ENCODE results near the gene WNT11.
"Not testable (repeated sequence)": the region's sequence is repeated elsewhere in the genome, so short reads cannot be mapped to it uniquely, and the experiment has no call there.

WNT11 gene

DNA sequence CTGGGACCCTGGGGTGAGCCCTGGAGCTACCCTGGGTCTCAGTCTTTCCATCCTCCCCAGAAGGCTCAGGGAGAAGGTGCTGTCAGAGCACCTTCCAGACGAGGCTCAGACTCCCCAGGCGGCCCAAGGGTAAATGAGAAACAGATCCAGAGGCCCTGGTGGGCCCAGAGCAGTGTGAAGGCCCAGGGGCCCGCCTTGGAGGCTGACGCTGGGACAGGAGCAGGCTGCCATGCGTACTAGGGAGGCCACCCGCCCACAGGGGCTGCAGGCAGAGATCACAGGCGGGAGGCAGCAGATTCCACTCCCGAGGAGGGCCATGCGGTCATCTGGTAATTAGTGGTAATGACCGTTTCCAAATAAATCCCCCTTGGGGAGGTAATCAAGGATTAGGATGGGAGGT lies 5.2 kb downstream of the WNT11 start:
- no peak for DNase-seq

GRCh38 chr11:76200006-76200940 lies 6.0 kb downstream of the WNT11 start:
- no peak for DNase-seq

- not testable (repeated sequence) for DNase-seq
Observed at GRCh38 chr11:76198691-76199090, 7.6 kb downstream of the WNT11 start.

DNA sequence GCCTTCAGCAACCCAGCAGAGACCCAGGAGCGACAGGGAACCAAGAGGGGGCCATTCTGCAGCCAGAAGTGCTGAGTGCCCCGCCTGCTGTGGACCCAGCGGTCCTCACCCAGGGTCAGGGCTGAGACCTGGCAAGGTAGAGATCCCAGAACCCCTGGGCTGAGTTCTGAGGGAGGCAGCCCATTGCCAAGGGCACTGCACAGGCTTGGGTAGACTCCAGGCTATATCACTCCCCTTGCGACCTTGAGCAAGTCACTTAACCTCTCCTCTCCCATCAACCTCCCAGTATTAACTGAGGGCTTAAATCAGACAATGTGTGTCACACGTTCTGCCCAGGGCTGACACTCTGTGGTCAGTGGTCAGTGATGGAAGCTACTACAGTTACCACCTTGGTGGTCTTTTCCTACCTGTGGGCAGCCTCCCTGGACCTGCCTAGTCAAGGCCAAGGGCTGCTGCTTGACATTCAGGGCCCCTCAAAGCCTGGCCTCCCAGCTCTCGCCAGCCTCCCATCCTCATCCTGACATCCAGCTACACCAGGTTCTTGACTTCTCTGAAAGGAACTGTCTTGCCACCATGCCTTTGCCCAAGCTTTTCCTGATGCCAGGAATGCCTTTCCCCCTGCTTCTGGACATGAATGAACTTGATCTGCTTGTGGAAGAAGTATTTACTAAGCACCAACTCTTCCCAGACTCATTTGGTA lies 8.2 kb downstream of the WNT11 start:
- no peak for DNase-seq

DNA sequence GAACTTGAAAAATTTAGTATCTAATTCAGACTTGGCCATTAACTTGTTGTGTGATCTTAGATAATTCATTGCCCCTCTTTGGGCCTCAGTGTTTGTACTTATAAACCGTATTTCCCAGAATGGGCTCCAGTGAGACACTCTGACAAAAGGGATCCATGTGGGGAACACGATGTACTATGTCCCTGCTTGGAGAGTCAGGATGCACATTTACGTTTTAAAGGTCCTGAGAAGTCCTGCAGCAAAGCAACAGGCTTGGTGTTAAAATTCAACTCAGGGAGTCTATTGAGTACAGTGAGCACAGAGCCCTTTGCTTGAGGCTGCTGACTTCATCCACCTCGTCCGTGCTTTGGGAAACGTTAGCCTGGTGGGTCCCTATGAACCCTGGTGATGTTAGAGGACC lies 9.0 kb downstream of the WNT11 start:
- DNase-seq = no peak

- peak in 1 of 2 experiments; percentile 19 for DNase-seq
Observed at GRCh38 chr11:76196849-76197248, 9.5 kb downstream of the WNT11 start.

DNA sequence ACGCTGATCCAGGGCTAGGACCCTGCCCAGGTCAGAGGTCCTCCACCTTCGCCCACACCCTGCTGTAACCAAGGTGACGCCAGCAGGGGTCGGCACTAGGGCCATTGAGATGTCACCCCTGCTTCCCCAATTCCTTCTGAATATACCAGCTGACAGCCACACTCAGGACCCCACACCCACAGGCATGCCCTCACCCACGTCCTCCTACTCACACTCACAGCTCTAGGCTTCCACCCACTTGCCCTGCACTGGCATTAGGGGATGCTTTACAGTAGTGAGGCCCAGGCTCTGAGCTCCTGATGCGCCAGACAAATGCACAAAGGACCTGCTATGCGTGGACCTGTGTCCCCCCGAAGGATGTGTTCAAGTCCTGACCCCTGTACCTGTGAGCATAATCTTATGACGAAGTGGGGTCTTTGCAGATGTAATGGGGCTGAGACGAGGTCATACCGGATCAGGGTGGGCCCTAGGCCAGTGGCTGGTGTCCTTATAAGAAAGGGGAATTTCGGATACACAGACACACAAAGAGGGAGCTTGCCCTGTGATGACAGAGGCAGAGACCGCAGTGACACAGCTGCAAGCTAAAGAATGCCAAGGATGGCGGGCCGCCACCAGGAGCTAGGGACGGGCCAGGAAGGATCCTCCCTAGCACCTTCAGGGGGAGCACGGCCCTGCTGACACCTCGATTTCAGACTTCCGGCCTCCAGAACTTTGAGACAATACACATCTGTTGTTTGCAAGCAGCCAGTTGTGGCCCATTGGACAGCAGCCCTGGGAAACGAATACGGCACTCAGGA lies 11.2 kb downstream of the WNT11 start:
- DNase-seq = no peak

GRCh38 chr11:76193219-76193618 lies 13.1 kb downstream of the WNT11 start:
- peak in 1 of 2 experiments; percentile 20 for DNase-seq

GRCh38 chr11:76190376-76190775 lies 15.9 kb downstream of the WNT11 start:
- DNase-seq = no peak

- no peak for DNase-seq
Observed at GRCh38 chr11:76189682-76190081, 16.6 kb downstream of the WNT11 start.

DNA sequence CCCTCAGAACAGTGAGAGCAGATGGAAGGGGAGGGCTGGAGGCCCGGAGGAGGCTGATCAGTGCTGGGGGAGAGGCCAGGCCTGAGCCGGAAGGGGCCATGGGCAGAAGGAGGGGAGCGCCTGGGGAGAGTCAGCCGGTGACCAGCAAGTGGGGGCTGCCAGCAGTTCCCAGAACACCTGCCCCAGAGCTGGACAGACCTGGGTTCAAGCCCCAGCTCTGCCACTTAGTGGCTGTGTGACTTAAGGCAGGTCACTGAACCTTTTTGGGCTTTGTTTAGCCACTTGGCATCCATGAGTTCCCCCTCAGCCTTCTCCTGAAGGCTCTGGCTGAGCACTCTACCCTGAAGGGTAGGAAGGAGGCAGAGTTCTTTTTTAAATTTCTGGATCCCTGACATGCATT lies 17.4 kb downstream of the WNT11 start:
- no peak for DNase-seq

DNA sequence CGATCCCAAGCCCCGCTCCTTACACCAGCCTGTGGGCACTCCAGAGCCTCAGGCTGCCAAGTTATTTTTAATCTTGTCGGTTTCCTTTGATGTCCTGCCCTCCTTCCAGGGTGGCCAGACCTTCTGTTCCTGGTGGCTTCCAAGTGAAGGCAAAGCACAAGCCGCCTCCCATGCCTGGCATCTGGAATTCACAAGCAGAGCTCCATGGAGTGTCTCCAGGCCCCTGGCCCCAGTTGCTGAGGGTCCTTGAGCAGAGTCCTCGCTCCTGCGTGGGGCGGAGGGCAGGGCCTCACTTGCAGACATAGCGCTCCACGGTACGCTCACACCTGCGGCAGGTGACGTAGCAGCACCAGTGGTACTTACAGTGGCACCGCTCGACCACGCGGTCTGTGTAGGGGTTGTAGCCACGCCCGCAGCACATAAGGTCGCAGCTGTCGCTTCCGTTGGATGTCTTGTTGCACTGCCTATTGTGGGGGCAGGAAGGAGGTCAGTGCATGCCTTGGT lies 19.5 kb downstream of the WNT11 start:
- no peak for DNase-seq

GRCh38 chr11:76185931-76186401 lies 20.3 kb downstream of the WNT11 start:
- no peak for DNase-seq

- no peak for DNase-seq
Observed at GRCh38 chr11:76185511-76185910, 20.8 kb downstream of the WNT11 start.

DNA sequence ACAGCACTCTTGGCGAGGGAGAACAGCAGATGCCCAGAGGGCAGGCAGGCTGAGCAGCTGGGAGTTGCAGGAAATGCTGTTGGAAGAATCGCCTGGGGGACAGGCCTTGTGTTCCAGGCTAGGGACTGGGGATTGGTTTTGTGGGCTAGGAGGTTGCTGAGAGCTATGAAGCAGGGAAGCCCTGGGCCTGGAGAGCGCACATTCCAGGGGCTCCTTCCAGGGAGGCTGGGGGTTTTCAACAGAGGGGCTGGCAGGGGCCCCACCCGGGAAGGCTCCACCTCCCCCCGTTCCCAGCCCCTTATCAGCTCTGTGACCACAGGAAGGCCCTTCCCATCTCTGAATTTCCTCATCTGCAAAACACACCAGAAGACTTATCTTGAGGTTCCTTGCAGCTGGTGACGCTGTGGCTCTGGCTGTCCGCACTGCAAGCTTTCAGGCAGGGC lies 21.7 kb downstream of the WNT11 start:
- no peak for DNase-seq

- DNase-seq = no peak
Observed at GRCh38 chr11:76181371-76181770, 24.9 kb downstream of the WNT11 start.

DNA sequence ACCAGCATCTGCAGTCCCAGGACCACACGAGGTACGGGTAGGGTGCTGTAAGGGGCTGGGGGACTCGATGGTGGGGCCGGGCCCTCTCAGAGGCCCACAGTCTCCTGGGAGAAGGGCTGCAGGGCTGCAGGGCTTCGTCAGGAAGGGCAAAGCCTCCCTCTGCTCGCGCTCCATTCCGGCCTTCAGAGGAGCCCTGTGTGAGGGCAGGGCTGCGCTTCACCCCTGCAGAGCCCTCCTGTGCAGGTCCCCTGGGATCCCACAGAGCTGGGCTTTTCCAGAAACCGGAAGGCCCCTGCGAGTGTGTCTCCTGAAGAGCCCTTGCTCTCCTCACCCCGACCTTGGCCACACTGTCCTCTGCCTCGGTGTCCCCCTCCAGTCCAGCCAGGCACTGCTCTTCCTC lies 27.2 kb downstream of the WNT11 start:
- no peak for DNase-seq

GRCh38 chr11:76177250-76177686 lies 29.0 kb downstream of the WNT11 start:
- DNase-seq = no peak

- peak in 1 of 2 experiments; percentile 23 for DNase-seq
Observed at GRCh38 chr11:76176463-76176862, 29.8 kb downstream of the WNT11 start.

DNA sequence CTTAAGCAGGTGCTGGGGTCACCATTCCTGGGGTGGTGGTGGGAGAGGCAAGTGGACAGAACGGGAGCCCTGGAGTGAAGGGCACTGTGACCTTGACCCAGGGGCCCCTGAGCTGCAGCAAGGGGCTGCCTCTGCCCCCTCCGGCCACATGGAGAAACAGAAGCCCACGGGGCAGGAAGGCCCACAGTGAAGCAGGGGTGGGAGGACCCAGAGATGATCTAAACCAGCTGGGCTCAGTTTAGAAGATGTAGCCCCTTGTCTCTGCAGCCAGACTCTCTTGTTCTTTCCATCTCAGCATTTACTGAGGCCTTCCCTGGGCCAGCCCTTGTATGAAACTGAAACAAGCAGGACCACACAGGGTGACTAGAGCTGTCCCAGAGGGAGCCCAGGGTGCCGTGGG lies 30.5 kb downstream of the WNT11 start:
- DNase-seq = no peak

DNA sequence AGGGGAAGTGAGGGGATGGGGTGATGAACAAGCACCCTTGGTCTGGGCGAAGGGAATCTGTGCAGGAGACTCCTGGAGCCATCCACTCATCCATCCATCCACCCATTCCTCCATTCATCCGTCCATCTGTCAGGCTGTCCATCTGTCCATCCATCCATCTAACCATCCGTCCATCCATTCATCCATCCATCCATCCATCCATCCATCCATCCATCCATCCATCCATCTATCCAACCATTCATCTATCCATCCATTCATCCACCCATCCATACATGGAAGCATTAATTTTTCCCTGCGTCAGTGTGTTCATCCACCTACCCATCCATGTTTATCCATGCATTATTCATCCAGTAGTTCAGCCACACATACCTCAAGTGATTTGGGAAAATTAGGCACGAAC lies 32.0 kb downstream of the WNT11 start:
- DNase-seq = no peak

GRCh38 chr11:76173663-76174062 lies 32.6 kb downstream of the WNT11 start:
- DNase-seq = no peak

DNA sequence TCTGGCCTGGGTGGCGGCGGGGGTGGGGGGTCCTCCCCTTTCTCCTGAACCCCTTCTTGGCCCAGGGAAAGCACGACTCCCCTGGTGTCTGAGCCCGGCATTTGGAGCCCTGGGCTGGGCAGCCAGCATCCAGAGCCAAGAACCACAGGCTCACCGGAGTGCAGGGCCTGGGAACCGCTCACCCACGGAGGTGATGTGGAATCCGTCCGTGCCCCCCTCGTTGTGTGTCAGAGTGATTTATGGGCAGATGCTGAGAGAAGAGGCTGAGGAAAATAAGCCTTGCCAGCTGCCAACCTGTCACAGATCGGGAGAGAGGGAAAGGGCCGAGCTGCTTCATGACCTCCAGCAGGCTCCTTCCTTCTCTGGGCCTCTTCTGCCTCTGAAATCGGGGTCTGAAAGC lies 33.7 kb downstream of the WNT11 start:
- DNase-seq = peak in 1 of 2 experiments; percentile 17
